Gastrocnemius medialis (tissue), 4 donors: Measurements from ENCODE around the gene BANF2. TPM values are rescaled to one million over a fixed set of nuclear protein-coding genes. Genes with fewer than 3 reads are reported as not detected.

Experiments
- ATAC-seq, 2 donors: fragments of 150-250 bp; one replicate each; pipeline ENCODE4 v1.9.1; 2016
- DNase-seq, 2 donors: peaks; one replicate each; pipeline ENCODE4 v3.0.0-alpha.2; 2019
- H3K27ac ChIP-seq, 4 donors: fragments of 200-600 bp; sonication (generic); 1 replicate in 1 of 4; 2 replicates in 3 of 4; pipeline ENCODE4 v1.5.1; 2016 to 2018; ENCODE audit warnings: mild to moderate bottlenecking in 2 of 4, moderate library complexity in 1 of 4
- H3K27me3 ChIP-seq, 3 donors: fragments of 200-600 bp; sonication (generic) in 2 of 3; 1 replicate in 1 of 3; 2 replicates in 2 of 3; pipeline versions ENCODE4 v1.5.1 to v1.6.0; 2016 to 2019; ENCODE audit warnings: mild to moderate bottlenecking in 1 of 3, moderate library complexity in 1 of 3
- H3K36me3 ChIP-seq, 2 donors: fragments of 200-600 bp; sonication (generic) in 1 of 2; one replicate each; pipeline ENCODE4 v1.5.1; 2017 to 2018
- H3K4me1 ChIP-seq, 2 donors: fragments of 200-600 bp; sonication (generic) in 1 of 2; one replicate each; pipeline ENCODE4 v1.5.1; 2016 to 2017; ENCODE audit warnings: mild to moderate bottlenecking in 2 of 2
- H3K4me3 ChIP-seq, 4 donors: fragments of 200-600 bp; sonication (generic) in 3 of 4; 1 replicate in 1 of 4; 2 replicates in 3 of 4; pipeline ENCODE4 v1.5.1; 2016 to 2019; ENCODE audit warnings: mild to moderate bottlenecking in 2 of 4
- H3K9me3 ChIP-seq, 3 donors: fragments of 200-600 bp; sonication (generic) in 2 of 3; 1 replicate in 1 of 3; 2 replicates in 2 of 3; pipeline ENCODE4 v1.5.1; 2016 to 2019
- CTCF ChIP-seq, 5 experiments: fragments of 450-650 bp in 3 of 5; fragments of 200-600 bp in 2 of 5; sonication (generic) in 2 of 5; IDR thresholded peaks in 4 of 5; conservative IDR thresholded peaks in 1 of 5; 1 replicate in 4 of 5; 2 replicates in 1 of 5; pipeline ENCODE4 v1.5.1; 2016 to 2019; ENCODE audit warnings: antibody characterized with exemption in 5 of 5, mild to moderate bottlenecking in 3 of 5, moderate library complexity in 3 of 5
- POLR2A ChIP-seq, 2 donors: fragments of 450-650 bp; IDR thresholded peaks; one replicate each; pipeline ENCODE4 v1.6.1; 2017; ENCODE audit warnings: antibody characterized with exemption in 2 of 2, mild to moderate bottlenecking in 2 of 2, moderate library complexity in 2 of 2
- in situ Hi-C, 4 donors: fragments of 200-750 bp; cut with MboI; loops; one replicate each; pipeline versions ENCODE4 v1.15.0 to v1.8.0; 2017; ENCODE audit warnings: low sequenced_read_pairs in 4 of 4
- intact Hi-C: fragments of 100-400 bp; cut with DNase I; formaldehyde crosslinking; loops from one replicate; pipeline ENCODE4 v1.15.1; 2023; ENCODE audit warnings: low total_unique reads
- total RNA-seq, 4 donors: library from RNA; depleted of rRNA; stranded (reverse); fragments of >200 nt; gene quantifications; one replicate each; pipeline versions ENCODE4 v1.1.0 to v1.2.3, GENCODE V29; 2016

The BANF2 gene
- total RNA-seq, 4 donors from 2014 or later, result not detected

- in situ Hi-C loops, result loop anchor here in 1 of 4 donors (25.0 kb wide), 1 partner anchor 96 kb away; no protein-coding TSS in a partner anchor
- intact Hi-C loops, result no loop called here
- Histone ChIP-seq H3K36me3 (no peaks in the 10 kb centered on the region), H3K4me3 (no peak overlapping the region), H3K27ac (no peak overlapping the region), H3K9me3 (no peaks in the 10 kb centered on the region), H3K4me1 (peaks cover 9 to 12% of the 10 kb centered on the region in 2 donors), H3K27me3 (no peaks in the 10 kb centered on the region)
- DNase-seq, result no peak
- ATAC-seq, result no peak
- TF ChIP-seq POLR2A (IDR thresholded peaks at IDR 0.05) (no peak), CTCF (IDR thresholded peaks at IDR 0.05 in 4 of 5, conservative IDR thresholded peaks at IDR 0.05 in 1 of 5) (no peak)
Measured at GRCh38 chr20:17666481-17666880, 33.3 kb upstream of the BANF2 start.

- in situ Hi-C loops (loop anchor here in 1 of 4 donors (25.0 kb wide), 1 partner anchor 95 kb away; no protein-coding TSS in a partner anchor), intact Hi-C loops (no loop called here)
- no peak for DNase-seq
- H3K9me3 ChIP-seq, result no peaks in the 10 kb centered on the region
- peaks cover 2 to 8% of the 10 kb centered on the region in 2 donors for H3K4me1 ChIP-seq
- TF ChIP-seq POLR2A (IDR thresholded peaks at IDR 0.05) (no peak), CTCF (IDR thresholded peaks at IDR 0.05 in 4 of 5, conservative IDR thresholded peaks at IDR 0.05 in 1 of 5) (no peak)
- no peak overlapping the region for H3K4me3 ChIP-seq
- no peaks in the 10 kb centered on the region for H3K36me3 ChIP-seq
- no peak overlapping the region for H3K27ac ChIP-seq
- ATAC-seq, result no peak
- no peaks in the 10 kb centered on the region for H3K27me3 ChIP-seq
Measured at GRCh38 chr20:17667445-17667844, 32.3 kb upstream of the BANF2 start.

- H3K36me3 ChIP-seq, result no peaks in the 10 kb centered on the region
- DNase-seq (no peak), ATAC-seq (no peak)
- H3K4me1 ChIP-seq, result peaks cover 0 to 4% of the 10 kb centered on the region in 2 donors
- H3K27ac ChIP-seq, result no peak overlapping the region
- intact Hi-C loops, result no loop called here
- no peak overlapping the region for H3K4me3 ChIP-seq
- no peaks in the 10 kb centered on the region for H3K27me3 ChIP-seq
- H3K9me3 ChIP-seq, result no peaks in the 10 kb centered on the region
- in situ Hi-C loops, result loop anchor here in 1 of 4 donors (25.0 kb wide), 1 partner anchor 94 kb away; no protein-coding TSS in a partner anchor
- no peak for TF ChIP-seq CTCF (IDR thresholded peaks at IDR 0.05 in 4 of 5, conservative IDR thresholded peaks at IDR 0.05 in 1 of 5)
Measured at GRCh38 chr20:17668432-17668831, 31.3 kb upstream of the BANF2 start.

GRCh38 chr20:17669306-17669931 is 30.3 kb upstream of the BANF2 start:
- H3K36me3 ChIP-seq, result no peaks in the 10 kb centered on the region
- H3K4me1 ChIP-seq, result peaks cover 0 to 4% of the 10 kb centered on the region in 2 donors
- TF ChIP-seq CTCF (IDR thresholded peaks at IDR 0.05 in 4 of 5, conservative IDR thresholded peaks at IDR 0.05 in 1 of 5), result no peak
- TF ChIP-seq POLR2A (IDR thresholded peaks at IDR 0.05), result no peak
- H3K27me3 ChIP-seq, result no peaks in the 10 kb centered on the region
- no peak for ATAC-seq
- in situ Hi-C loops, result loop anchor here in 1 of 4 donors (25.0 kb wide), 1 partner anchor 93 kb away; no protein-coding TSS in a partner anchor
- intact Hi-C loops, result no loop called here
- no peak for DNase-seq
- H3K4me3 ChIP-seq, result no peak overlapping the region
- H3K9me3 ChIP-seq, result no peaks in the 10 kb centered on the region
- H3K27ac ChIP-seq, result no peak overlapping the region
